HuH-7.5 (cell line): ENCODE measurements around the gene ZFHX3.

ENCODE experiments used
- DNase-seq: peaks from one replicate; pipeline ENCODE4 v3.0.0; 2011; ENCODE audit warnings: low spot score

The ZFHX3 gene

DNA sequence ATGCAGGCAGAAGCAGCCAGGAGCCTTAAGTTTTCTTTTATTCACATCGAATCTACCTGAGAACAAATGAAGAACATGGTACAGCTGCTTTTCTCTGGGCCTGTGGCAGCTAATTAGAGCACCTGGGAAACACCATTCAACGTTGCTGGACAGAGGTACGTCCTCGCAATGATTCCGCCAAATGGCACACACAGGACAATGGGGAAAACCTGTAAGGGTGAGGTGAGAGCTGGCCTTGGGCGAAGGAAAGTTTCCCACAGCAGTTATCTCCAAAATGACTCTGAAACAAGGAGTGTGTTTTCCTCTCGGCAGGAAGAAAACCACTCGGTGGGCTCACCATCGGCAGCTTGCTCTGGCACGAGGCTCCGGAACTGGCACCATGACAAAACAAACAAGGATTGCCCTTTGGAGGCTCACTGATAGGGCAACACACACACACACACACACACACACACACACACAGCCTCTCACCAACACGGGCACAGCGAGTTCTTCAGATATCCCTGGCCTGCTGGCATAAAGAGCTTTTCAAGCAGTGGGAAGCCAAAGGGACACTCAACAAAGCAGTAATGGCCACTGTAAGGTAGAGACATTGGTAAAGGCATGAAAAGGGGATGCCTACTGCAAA is 73.7 kb downstream of the ZFHX3 start:
- no peak for DNase-seq

GRCh38 chr16:72972878-72973571 is 74.9 kb downstream of the ZFHX3 start:
- no peak for DNase-seq

DNA sequence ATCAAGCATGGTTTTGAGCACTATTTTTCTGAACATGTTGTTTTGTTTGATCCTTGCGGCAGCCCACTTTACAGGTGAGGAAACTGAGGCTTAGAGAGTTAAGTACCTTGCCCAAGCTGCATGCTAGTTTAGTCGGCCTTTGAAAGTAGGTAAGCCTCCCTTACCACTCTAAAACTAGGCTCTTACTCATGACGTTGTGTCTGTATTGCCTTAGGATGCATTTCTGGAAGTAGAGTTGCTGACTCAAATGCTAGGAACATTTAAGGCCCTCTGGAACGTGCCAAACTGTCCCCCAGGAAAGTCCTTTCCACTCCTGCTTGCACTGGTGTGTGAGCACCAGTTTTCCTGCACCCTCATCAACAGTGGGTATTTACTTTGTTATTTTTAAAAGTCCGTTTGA is 76.6 kb downstream of the ZFHX3 start:
- DNase-seq = no peak

DNA sequence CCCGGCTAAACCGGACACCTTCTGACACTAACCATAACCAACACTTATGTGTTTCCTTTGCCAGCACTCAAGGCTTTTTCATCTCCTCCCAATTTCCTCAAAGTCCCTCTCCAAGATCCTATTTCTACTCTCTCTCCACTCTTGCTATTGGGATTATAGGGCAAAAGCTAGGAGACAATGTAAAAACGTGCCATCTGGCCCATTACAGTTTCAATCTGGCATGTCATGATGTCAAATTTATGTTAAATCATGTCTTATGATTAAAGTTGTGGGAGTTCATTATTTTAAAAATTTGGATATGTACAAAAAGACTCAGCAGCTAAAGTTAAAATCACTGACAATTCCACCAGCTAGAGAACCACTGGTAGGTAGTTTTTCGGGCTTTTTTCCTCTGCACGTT is 77.3 kb downstream of the ZFHX3 start:
- DNase-seq = no peak

GRCh38 chr16:72969812-72970211 is 78.1 kb downstream of the ZFHX3 start:
- no peak for DNase-seq

DNA sequence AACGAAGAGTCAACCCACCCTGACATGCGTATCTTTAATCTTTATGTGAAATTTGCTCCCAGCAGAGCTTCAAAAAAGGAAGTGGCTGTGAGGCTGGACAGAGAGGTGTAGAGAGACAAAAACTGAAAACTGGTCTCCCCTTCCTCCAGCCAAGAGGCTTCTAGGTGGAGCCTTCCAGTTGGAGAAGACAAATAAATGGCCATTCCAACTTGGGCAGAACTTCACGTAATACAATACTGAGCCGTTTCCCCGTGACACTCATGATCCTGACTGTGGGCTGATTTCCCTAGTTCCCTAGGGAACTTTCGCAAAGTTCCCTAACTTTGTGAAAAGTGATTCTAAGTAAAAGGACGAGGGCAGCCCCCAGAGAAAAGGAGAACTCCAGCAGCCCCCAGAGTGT is 78.8 kb downstream of the ZFHX3 start:
- DNase-seq = no peak

GRCh38 chr16:72967941-72968340 is 80.0 kb downstream of the ZFHX3 start:
- DNase-seq = no peak

GRCh38 chr16:72963533-72964315 is 84.2 kb downstream of the ZFHX3 start:
- DNase-seq = no peak

GRCh38 chr16:72962347-72962746 is 85.6 kb downstream of the ZFHX3 start:
- no peak for DNase-seq

- no peak for DNase-seq
These were observed 86.1 kb downstream of the ZFHX3 start for GRCh38 chr16:72961863-72962262.

- no peak for DNase-seq
These were observed 86.7 kb downstream of the ZFHX3 start for GRCh38 chr16:72961115-72961832.

GRCh38 chr16:72960101-72960500 is 87.8 kb downstream of the ZFHX3 start:
- DNase-seq = no peak

- DNase-seq = no peak
These were observed 88.5 kb downstream of the ZFHX3 start for GRCh38 chr16:72959301-72959996.

- no peak for DNase-seq
These were observed 89.3 kb downstream of the ZFHX3 start for GRCh38 chr16:72958522-72959076.

DNA sequence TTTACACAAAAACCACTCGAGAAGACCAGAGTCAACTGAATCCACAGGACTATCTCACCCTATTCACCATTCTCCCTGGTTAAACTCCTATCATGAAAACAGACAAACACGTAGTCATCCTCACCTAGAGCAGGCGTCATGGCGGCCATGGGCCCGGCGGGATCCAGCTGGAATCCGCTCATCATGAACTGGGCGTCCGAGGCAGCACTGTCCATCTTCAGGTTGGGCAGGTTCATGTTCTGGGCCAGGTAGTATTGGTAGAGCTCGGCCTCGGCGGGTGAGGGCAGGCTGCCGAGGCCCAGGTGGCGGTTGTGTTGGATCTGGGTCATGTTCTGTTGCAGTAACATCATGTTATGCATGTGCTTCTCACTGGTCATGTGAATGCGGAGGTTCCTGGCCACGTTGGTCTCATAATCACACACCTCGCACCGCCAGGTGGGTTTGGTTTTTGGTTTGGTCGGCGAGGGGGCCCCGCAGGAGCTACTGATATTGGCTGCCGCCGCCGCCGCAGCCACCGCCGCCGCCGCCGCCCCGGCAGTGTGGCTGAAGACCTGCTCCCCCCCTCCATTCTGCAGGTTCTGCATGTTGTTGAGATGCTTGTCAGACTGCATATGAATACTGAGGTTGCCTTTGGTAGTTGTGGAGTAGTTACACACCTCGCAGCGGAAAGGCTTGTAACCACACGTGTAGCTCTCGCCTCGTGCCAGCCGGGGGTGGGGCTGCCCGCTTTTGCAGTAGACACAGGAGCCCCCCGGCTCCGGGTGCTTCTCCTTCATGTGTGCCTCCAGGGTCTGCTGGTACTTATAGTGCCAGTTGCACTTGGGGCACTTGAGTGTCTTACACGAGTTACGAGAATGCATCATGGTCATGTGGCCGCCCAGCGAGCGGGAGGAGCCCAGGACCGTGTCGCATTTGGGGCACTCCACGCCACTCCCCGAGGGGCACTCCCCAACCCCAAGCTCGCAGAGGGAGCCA is 90.3 kb downstream of the ZFHX3 start:
- no peak for DNase-seq

- DNase-seq = no peak
These were observed 91.5 kb downstream of the ZFHX3 start for GRCh38 chr16:72956124-72957064.

- no peak for DNase-seq
These were observed 95.1 kb downstream of the ZFHX3 start for GRCh38 chr16:72952811-72953271.

DNA sequence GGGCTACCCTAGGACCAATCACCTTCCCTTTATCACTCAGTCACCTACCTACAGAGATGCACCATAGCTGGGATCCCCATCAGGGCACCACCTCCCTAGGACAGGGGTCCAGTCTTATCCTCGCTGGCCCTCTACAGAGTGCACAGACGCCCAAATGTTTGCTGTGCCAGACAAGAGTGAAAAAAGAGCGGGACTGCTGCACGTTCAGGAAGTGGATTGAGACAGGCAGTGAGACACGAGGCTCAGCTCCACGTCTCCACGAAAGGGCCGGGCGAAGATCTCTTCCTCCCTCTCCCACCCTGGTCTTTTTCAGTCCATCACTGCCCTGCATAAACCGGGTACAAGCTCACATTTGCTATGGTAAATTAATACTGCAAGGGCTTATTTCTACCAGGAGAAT is 95.5 kb downstream of the ZFHX3 start:
- no peak for DNase-seq

DNA sequence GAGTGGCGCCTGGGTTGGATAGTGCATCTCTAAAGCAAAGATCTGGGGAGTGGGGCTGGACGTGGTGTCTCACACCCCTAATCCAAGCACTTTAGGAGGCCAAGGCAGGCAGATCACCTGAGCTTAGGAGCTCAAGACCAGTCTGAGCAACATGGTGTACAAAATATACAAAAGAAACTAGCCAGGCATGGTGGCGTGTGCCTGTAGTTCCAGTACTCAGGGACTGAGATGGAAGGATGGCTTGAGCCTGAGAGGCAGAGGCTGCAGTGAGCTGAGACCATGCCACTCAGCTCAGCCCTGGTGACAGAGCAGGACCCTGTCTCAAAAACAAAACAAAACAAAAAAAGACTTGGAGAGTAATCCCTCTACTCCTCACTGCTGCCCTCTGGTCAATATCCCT is 96.0 kb downstream of the ZFHX3 start:
- no peak for DNase-seq
